HepG2 (cell line): ENCODE data around the gene SHMT1. TPM values are rescaled to one million over a fixed set of nuclear protein-coding genes. Genes with fewer than 3 reads are reported as not detected.
A peak's percentile ranks its signal among the peaks of the same experiment; 100 is the strongest.

Experiments used
- ATAC-seq: fragments of 200-7000 bp; cut with Tn5 transposase; 3 replicates; pipeline ENCODE4 v1.9.1; 2020; ENCODE audit warnings: mild to moderate bottlenecking, moderate library complexity
- BruUV-seq: library from RNA; stranded (reverse); fragments of 400-500 nt; replicated peaks from 2 replicates; lab custom pipeline; 2021; lab: Mats Ljungman, UMichigan
- CTCF ChIA-PET: fragments of 300-600 bp; formaldehyde crosslinking; extraction: SDS; loops from one replicate; lab custom pipeline; 2021; ENCODE audit warnings: low total read pairs, inconsistent platforms, low intra/inter-chr PET ratio; lab: Yijun Ruan, JAX
- POLR2A ChIA-PET: fragments of 350-600 bp; sonication (Branson Sonifier 250); formaldehyde crosslinking; loops from one replicate; lab custom pipeline; 2020; ENCODE audit warnings: antibody characterized with exemption, inconsistent platforms; lab: Yijun Ruan, JAX
- DNase-seq: peaks from one replicate; pipeline ENCODE4 v3.0.0-alpha.2; 2015; ENCODE audit warnings: low spot score
- FAIRE-seq: peaks from 3 replicates; lab custom pipeline; 2011; peaks lifted over from hg19 to GRCh38; lab: Jason Lieb, UNC
- H2AFZ ChIP-seq: one replicate; pipeline ENCODE4 v1.6.1; 2011; ENCODE audit warnings: low read length, inconsistent platforms
- H3K27ac ChIP-seq: fragments of 300-600 bp; 3 replicates; pipeline ENCODE4 v1.8.0; 2011; ENCODE audit warnings: mixed run types, mild to moderate bottlenecking, mixed read lengths, low read length, inconsistent platforms; ENCODE audit not compliant: insufficient read depth; ENCODE audit errors: extremely low read length
- H3K27me3 ChIP-seq, 2 experiments: fragments of 200-600 bp in 1 of 2; 2 replicates in 1 of 2; 3 replicates in 1 of 2; pipeline versions ENCODE4 v1.6.0 to v1.8.0; 2011; ENCODE audit warnings: low read length in 2 of 2, mild to moderate bottlenecking in 2 of 2, moderate library complexity in 2 of 2, inconsistent platforms in 1 of 2; ENCODE audit not compliant: insufficient read depth in 2 of 2, control insufficient read depth in 1 of 2
- H3K36me3 ChIP-seq, 2 experiments: fragments of 200-600 bp in 1 of 2; replicated peaks in 1 of 2; 2 replicates in 1 of 2; 3 replicates in 1 of 2; pipeline versions ENCODE4 v1.5.1 to v1.8.0; 2011; ENCODE audit warnings: low read length in 2 of 2, inconsistent platforms in 1 of 2; ENCODE audit not compliant: insufficient read depth in 2 of 2, control insufficient read depth in 1 of 2
- H3K4me1 ChIP-seq: 2 replicates; pipeline ENCODE4 v1.5.1; 2012; ENCODE audit warnings: low read length, inconsistent platforms; ENCODE audit not compliant: insufficient read depth
- H3K4me2 ChIP-seq: 2 replicates; pipeline ENCODE4 v1.6.0; 2011; ENCODE audit warnings: low read depth, low read length, inconsistent platforms
- H3K4me3 ChIP-seq, 3 experiments: fragments of 200-600 bp in 1 of 3; sonication (generic), shearing (Covaris generic) in 1 of 3; replicated peaks in 1 of 3; 2 replicates each; pipeline ENCODE4 v1.5.1; 2011 to 2016; ENCODE audit warnings: low read length in 3 of 3, inconsistent platforms in 2 of 3, low read depth in 2 of 3, mild to moderate bottlenecking in 2 of 3, control low read depth in 1 of 3, mixed read lengths in 1 of 3; ENCODE audit not compliant: insufficient read depth in 1 of 3
- H3K79me2 ChIP-seq: one replicate; pipeline ENCODE4 v1.6.1; 2011; ENCODE audit warnings: low read length, inconsistent platforms; ENCODE audit not compliant: insufficient read depth
- H3K9ac ChIP-seq: 2 replicates; pipeline ENCODE4 v1.6.0; 2011; ENCODE audit warnings: mild to moderate bottlenecking, low read depth, low read length, inconsistent platforms; ENCODE audit not compliant: insufficient read depth
- H3K9me3 ChIP-seq: 2 replicates; pipeline ENCODE4 v1.5.1; 2012; ENCODE audit warnings: mild to moderate bottlenecking, low read length
- H4K20me1 ChIP-seq: 2 replicates; pipeline ENCODE4 v1.6.0; 2011; ENCODE audit warnings: inconsistent platforms, mild to moderate bottlenecking, low read length, moderate library complexity; ENCODE audit not compliant: insufficient read depth
- CTCF ChIP-seq: sonication (generic); formaldehyde crosslinking; IDR thresholded peaks from 2 replicates; pipeline ENCODE4 v1.5.0; 2020; ENCODE audit warnings: mild to moderate bottlenecking, missing genetic modification reagents, moderate library complexity
- DDIT3 ChIP-seq: sonication (generic); formaldehyde crosslinking; IDR thresholded peaks from 2 replicates; pipeline ENCODE4 v1.4.0; 2020; ENCODE audit warnings: mild to moderate bottlenecking, missing genetic modification reagents
- FIP1L1 ChIP-seq: fragments of 200-400 bp; formaldehyde crosslinking; IDR thresholded peaks from 2 replicates; pipeline ENCODE4 v1.6.1; 2018; ENCODE audit warnings: low read depth, mild to moderate bottlenecking, low read length, moderate library complexity, borderline replicate concordance; ENCODE audit not compliant: insufficient read depth
- IRF2 ChIP-seq: IDR thresholded peaks from 2 replicates; pipeline ENCODE4 v1.6.1; 2018; ENCODE audit warnings: missing genetic modification reagents, missing compliant biosample characterization
- KAT2B ChIP-seq: fragments of 150-350 bp; IDR thresholded peaks from 2 replicates; pipeline ENCODE4 v1.6.1; 2014; ENCODE audit warnings: low read depth, low read length, borderline replicate concordance
- MAFF ChIP-seq: IDR thresholded peaks from 2 replicates; pipeline ENCODE4 v1.6.1; 2011; ENCODE audit warnings: low read depth, low read length, improper control_type of control experiment
- MYC ChIP-seq: sonication (generic); formaldehyde crosslinking; IDR thresholded peaks from 2 replicates; pipeline ENCODE4 v1.9.0; 2021; ENCODE audit warnings: missing genetic modification reagents, borderline replicate concordance
- NRL ChIP-seq: sonication (generic); formaldehyde crosslinking; IDR thresholded peaks from 2 replicates; pipeline ENCODE4 v1.5.0; 2020; ENCODE audit warnings: missing genetic modification reagents, mild to moderate bottlenecking, moderate library complexity, borderline replicate concordance
- RAD51 ChIP-seq: fragments of 450-650 bp; IDR thresholded peaks from 2 replicates; pipeline ENCODE4 v1.6.1; 2016; ENCODE audit warnings: borderline replicate concordance
- SRSF4 ChIP-seq: fragments of 200-400 bp; formaldehyde crosslinking; IDR thresholded peaks from one replicate; pipeline ENCODE4 v1.6.1; 2018; ENCODE audit warnings: mild to moderate bottlenecking, low read depth, low read length, moderate library complexity; ENCODE audit not compliant: poor library complexity, severe bottlenecking
- TGIF2 ChIP-seq: IDR thresholded peaks from 2 replicates; pipeline ENCODE4 v1.6.1; 2016; ENCODE audit warnings: control low read depth, missing compliant biosample characterization
- ZFP90 ChIP-seq: sonication (generic); formaldehyde crosslinking; IDR thresholded peaks from 2 replicates; pipeline ENCODE4 v1.8.0; 2022; ENCODE audit warnings: missing genetic modification reagents, mild to moderate bottlenecking, inconsistent platforms, borderline replicate concordance
- ZNF121 ChIP-seq: sonication (generic); formaldehyde crosslinking; IDR thresholded peaks from 2 replicates; pipeline ENCODE4 v1.5.0; 2020; ENCODE audit warnings: mild to moderate bottlenecking, missing genetic modification reagents
- ZNF276 ChIP-seq: sonication (generic); formaldehyde crosslinking; IDR thresholded peaks from 2 replicates; pipeline ENCODE4 v1.4.0; 2020; ENCODE audit warnings: mild to moderate bottlenecking, low read depth, missing genetic modification reagents
- ZNF383 ChIP-seq: sonication (generic); formaldehyde crosslinking; IDR thresholded peaks from 2 replicates; pipeline ENCODE4 v1.4.0; 2020; ENCODE audit warnings: missing genetic modification reagents, mild to moderate bottlenecking, borderline replicate concordance
- ZNF547 ChIP-seq: sonication (generic); formaldehyde crosslinking; IDR thresholded peaks from 2 replicates; pipeline ENCODE4 v1.5.1; 2020; ENCODE audit warnings: mild to moderate bottlenecking, missing genetic modification reagents
- ZNF891 ChIP-seq: sonication (generic); formaldehyde crosslinking; IDR thresholded peaks from 2 replicates; pipeline ENCODE4 v1.5.0; 2020; ENCODE audit warnings: mild to moderate bottlenecking, missing genetic modification reagents
- ZSCAN21 ChIP-seq: sonication (generic); formaldehyde crosslinking; IDR thresholded peaks from 2 replicates; pipeline ENCODE4 v1.8.0; 2022; ENCODE audit warnings: mild to moderate bottlenecking, missing genetic modification reagents, moderate library complexity, borderline replicate concordance
- WGBS: methylation state at CpG from one replicate; pipeline ENCODE4 v1.1.6; 2017; ENCODE audit warnings: low lambda C conversion rate; 5-methylcytosine and 5-hydroxymethylcytosine counted together
- in situ Hi-C: cut with HindIII; loops from 2 replicates; pipeline ENCODE4 v1.10.0; 2017; ENCODE audit warnings: low pct_unique_long_range_greater_than_20kb; ENCODE audit not compliant: extremely low pct_ligation_motif_present
- intact Hi-C: fragments of 100-400 bp; cut with micrococcal nuclease; formaldehyde crosslinking; loops from one replicate; pipeline ENCODE4 v1.10.0; 2022; ENCODE audit not compliant: unreplicated experiment
- polyA plus RNA-seq, 8 experiments: library from polyadenylated mRNA; depleted of rRNA in 3 of 8; stranded (reverse) in 7 of 8; unstranded in 1 of 8; fragments of >200 nt; fragmentation: Illumina TruSeq in 4 of 8; extraction: Trizol in 4 of 8; gene quantifications; 2 replicates each; pipeline versions ENCODE4 v1.2.1 to v1.2.3, GENCODE V29; 2011 to 2016; ENCODE audit warnings: low read depth in 4 of 8, missing spikeins in 1 of 8, mixed read lengths in 1 of 8; ENCODE audit not compliant: insufficient read depth in 1 of 8
- total RNA-seq, 5 experiments: library from RNA; depleted of rRNA; stranded (reverse); fragments of >200 nt; fragmentation: Illumina TruSeq; extraction: Trizol; gene quantifications; 2 replicates each; pipeline ENCODE4 v1.2.3, GENCODE V29; 2016; ENCODE audit warnings: low read depth in 1 of 5
- TF ChIP-seq, protein P1 (sequence below): sonication (generic); formaldehyde crosslinking; IDR thresholded peaks from 2 replicates; pipeline ENCODE4 v1.5.0; 2020; ENCODE audit warnings: missing genetic modification reagents, mild to moderate bottlenecking, borderline replicate concordance

SHMT1 gene
- total and polyA plus RNA-seq, 2 of the 13 experiments (the other 11 are each of a cell fraction or from before 2014, with no cell fraction given), result 21.3 to 48.8 TPM

GRCh38 chr17:18319604-18320256 lies 43.6 kb downstream of the SHMT1 start:
- in situ Hi-C loops (no loop called here), intact Hi-C loops (loop anchor here (5.0 to 10.0 kb wide), 2 partner anchors 45 to 62 kb away; partner anchors contain the start of genes FLII and SHMT1)
- ChIA-PET CTCF (interaction anchor here (1.2 kb wide), 1 partner anchor 72 kb away, joined by 3 read pairs; no protein-coding TSS in a partner anchor), POLR2A (no interaction called here)
- Histone ChIP-seq H3K79me2 (peaks cover 54% of the 10 kb centered on the region), H3K36me3 (peaks cover 20 to 29% of the 10 kb centered on the region in 2 experiments), H4K20me1 (peaks cover 18% of the 10 kb centered on the region), H3K27me3 (no peaks in the 10 kb centered on the region; a peak in 1 of 5 replicates), H3K4me3 (no peak overlapping the region), H2AFZ (no peak overlapping the region), H3K9me3 (no peaks in the 10 kb centered on the region), H3K4me2 (peak overlapping the region; percentile 49), H3K4me1 (peaks cover 53% of the 10 kb centered on the region), H3K27ac (no peak overlapping the region), H3K9ac (no peak overlapping the region)
- peak; percentile 81 for FAIRE-seq
- peak; percentile 37 for DNase-seq
- 83% methylated on average over 12 of the region's 13 CpGs for WGBS
- peak; percentile 57 for ATAC-seq
- BruUV-seq, result no TSS peak
- TF ChIP-seq TGIF2 (CRISPR knock-in tag) (no peak), ZNF547 (CRISPR knock-in tag) (no peak), ZNF383 (CRISPR knock-in tag) (no peak), MAFF (peak; percentile 17; the same call in 1 of the 2 replicates), ZSCAN21 (CRISPR knock-in tag) (no peak), FIP1L1 (no peak), ZNF121 (CRISPR knock-in tag) (peak; percentile 52; the same call in 1 of the 2 replicates), ZNF276 (CRISPR knock-in tag) (0 out of 2 replicates have a peak, but pooled peaks have one; percentile 34), DDIT3 (CRISPR knock-in tag) (no peak), NRL (CRISPR knock-in tag) (0 out of 2 replicates have a peak, but pooled peaks have one; percentile 19), IRF2 (CRISPR knock-in tag) (no peak), RAD51 (no peak), CTCF (peak; percentile 69), ZNF891 (CRISPR knock-in tag) (no peak), KAT2B (no peak), ZFP90 (CRISPR knock-in tag) (no peak), MYC (CRISPR knock-in tag) (no peak), SRSF4 (no peak)
- TF ChIP-seq, protein P1, sequence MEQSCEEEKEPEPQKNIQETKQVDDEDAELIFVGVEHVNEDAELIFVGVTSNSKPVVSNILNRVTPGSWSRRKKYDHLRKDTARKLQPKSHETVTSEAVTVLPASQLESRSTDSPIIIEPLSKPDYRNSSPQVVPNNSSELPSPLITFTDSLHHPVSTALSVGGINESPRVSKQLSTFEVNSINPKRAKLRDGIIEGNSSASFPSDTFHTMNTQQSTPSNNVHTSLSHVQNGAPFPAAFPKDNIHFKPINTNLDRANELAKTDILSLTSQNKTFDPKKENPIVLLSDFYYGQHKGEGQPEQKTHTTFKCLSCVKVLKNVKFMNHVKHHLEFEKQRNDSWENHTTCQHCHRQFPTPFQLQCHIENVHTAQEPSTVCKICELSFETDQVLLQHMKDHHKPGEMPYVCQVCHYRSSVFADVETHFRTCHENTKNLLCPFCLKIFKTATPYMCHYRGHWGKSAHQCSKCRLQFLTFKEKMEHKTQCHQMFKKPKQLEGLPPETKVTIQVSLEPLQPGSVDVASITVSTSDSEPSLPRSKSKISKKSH (CRISPR knock-in tag), result no peak
